ENCODE data around the gene PPP2R5E.

DNA sequence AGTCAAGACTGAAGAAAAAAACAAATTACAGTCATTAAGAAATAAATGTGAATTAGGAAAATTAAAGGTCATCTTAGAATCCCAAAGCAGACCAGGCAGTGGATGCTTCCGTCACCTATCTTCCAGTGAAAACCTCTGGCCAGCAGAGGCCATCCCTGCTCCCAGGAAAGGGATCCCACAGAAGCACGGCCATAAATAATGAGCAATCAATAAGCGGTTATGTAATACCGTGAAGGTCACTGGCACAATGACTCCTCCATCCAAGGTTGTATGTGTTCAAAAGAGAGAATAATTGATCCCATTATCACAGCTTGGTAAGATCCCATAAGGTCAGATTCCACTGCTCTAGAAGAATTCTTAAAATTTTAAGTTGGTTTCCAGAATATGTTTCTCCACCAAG lies 85.7 kb downstream of the PPP2R5E start:
- TF ChIP-seq, protein P1, sequence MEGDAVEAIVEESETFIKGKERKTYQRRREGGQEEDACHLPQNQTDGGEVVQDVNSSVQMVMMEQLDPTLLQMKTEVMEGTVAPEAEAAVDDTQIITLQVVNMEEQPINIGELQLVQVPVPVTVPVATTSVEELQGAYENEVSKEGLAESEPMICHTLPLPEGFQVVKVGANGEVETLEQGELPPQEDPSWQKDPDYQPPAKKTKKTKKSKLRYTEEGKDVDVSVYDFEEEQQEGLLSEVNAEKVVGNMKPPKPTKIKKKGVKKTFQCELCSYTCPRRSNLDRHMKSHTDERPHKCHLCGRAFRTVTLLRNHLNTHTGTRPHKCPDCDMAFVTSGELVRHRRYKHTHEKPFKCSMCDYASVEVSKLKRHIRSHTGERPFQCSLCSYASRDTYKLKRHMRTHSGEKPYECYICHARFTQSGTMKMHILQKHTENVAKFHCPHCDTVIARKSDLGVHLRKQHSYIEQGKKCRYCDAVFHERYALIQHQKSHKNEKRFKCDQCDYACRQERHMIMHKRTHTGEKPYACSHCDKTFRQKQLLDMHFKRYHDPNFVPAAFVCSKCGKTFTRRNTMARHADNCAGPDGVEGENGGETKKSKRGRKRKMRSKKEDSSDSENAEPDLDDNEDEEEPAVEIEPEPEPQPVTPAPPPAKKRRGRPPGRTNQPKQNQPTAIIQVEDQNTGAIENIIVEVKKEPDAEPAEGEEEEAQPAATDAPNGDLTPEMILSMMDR (conservative IDR thresholded peaks at IDR 0.05 in 1 of 2, IDR thresholded peaks at IDR 0.05 in 1 of 2; ENCODE audit: extremely low read depth in 1 of 2, insufficient read depth in 1 of 2, low read depth in 1 of 2, low read length in 2 of 2) = no peak
- no peak for TF ChIP-seq EZH2 (IDR thresholded peaks at IDR 0.05; ENCODE audit: borderline replicate concordance, low read length)
